ENCODE measurements around the gene FMNL3. TPM values are rescaled to one million over a fixed set of nuclear protein-coding genes. Genes with fewer than 3 reads are reported as not detected.

The FMNL3 gene
- total RNA-seq, 1 experiment from 2014 or later: 5.6 TPM

- no peaks in the 10 kb centered on the region for H3K4me1 ChIP-seq (replicated peaks; ENCODE audit: insufficient read depth)
- no peaks in the 10 kb centered on the region for H4K20me1 ChIP-seq (ENCODE audit: insufficient read depth)
- no peaks in the 10 kb centered on the region for H3K79me2 ChIP-seq (ENCODE audit: low read depth)
- no peaks in the 10 kb centered on the region for H3K9me3 ChIP-seq (ENCODE audit: insufficient read depth, low read depth)
- no peak overlapping the region for H3K4me3 ChIP-seq
- H3F3A ChIP-seq (ENCODE audit: insufficient read depth, low read depth): no peaks in the 10 kb centered on the region
- H3K27ac ChIP-seq: no peak overlapping the region
- H2AFZ ChIP-seq: no peak overlapping the region
- ChIA-PET CTCF (no interaction called here), POLR2A (ENCODE audit: unreplicated experiment) (no interaction called here)
- no peaks in the 10 kb centered on the region for H3K36me3 ChIP-seq (ENCODE audit: low read depth)
- intact Hi-C loops (cut with micrococcal nuclease; ENCODE audit: unreplicated experiment): no loop called here
- no peak for TF ChIP-seq CTCF (conservative IDR thresholded peaks at IDR 0.05)
- TF ChIP-seq EZH2 (IDR thresholded peaks at IDR 0.05; ENCODE audit: low read depth): no peak
- no TSS peak for BruUV-seq (replicated peaks)
- no peak for DNase-seq
- no peaks in the 10 kb centered on the region for H3K9me2 ChIP-seq (ENCODE audit: insufficient read depth)
- no peaks in the 10 kb centered on the region for H3K27me3 ChIP-seq (ENCODE audit: insufficient read depth, low read depth)
- no peak overlapping the region for H3K4me2 ChIP-seq
Measured at GRCh38 chr12:49692851-49693250, 14.4 kb downstream of the FMNL3 start.

- Histone ChIP-seq H3K4me2 (no peak overlapping the region), H3F3A (ENCODE audit: insufficient read depth, low read depth) (no peaks in the 10 kb centered on the region), H3K79me2 (ENCODE audit: low read depth) (no peaks in the 10 kb centered on the region), H3K9me3 (ENCODE audit: insufficient read depth, low read depth) (no peaks in the 10 kb centered on the region), H2AFZ (no peak overlapping the region), H3K4me1 (replicated peaks; ENCODE audit: insufficient read depth) (no peaks in the 10 kb centered on the region), H3K27ac (no peak overlapping the region), H3K27me3 (ENCODE audit: insufficient read depth, low read depth) (no peaks in the 10 kb centered on the region), H3K4me3 (no peak overlapping the region), H3K9me2 (ENCODE audit: insufficient read depth) (no peaks in the 10 kb centered on the region), H3K36me3 (ENCODE audit: low read depth) (no peaks in the 10 kb centered on the region), H4K20me1 (ENCODE audit: insufficient read depth) (no peaks in the 10 kb centered on the region)
- no peak for DNase-seq
- intact Hi-C loops (cut with micrococcal nuclease; ENCODE audit: unreplicated experiment): no loop called here
- CTCF ChIA-PET: no interaction called here
- POLR2A ChIA-PET (ENCODE audit: unreplicated experiment): interaction anchor here (0.6 kb wide), 1 partner anchor 9 kb away, joined by 7 read pairs; no protein-coding TSS in a partner anchor
- BruUV-seq (replicated peaks): no TSS peak
- TF ChIP-seq CTCF (conservative IDR thresholded peaks at IDR 0.05) (no peak), EZH2 (IDR thresholded peaks at IDR 0.05; ENCODE audit: low read depth) (no peak)
Measured at GRCh38 chr12:49689785-49690184, 17.4 kb downstream of the FMNL3 start.

GRCh38 chr12:49689237-49689636 is 18.0 kb downstream of the FMNL3 start:
- POLR2A ChIA-PET (ENCODE audit: unreplicated experiment): no interaction called here
- CTCF ChIA-PET: no interaction called here
- Histone ChIP-seq H3K27me3 (ENCODE audit: insufficient read depth, low read depth) (no peaks in the 10 kb centered on the region), H3K4me1 (replicated peaks; ENCODE audit: insufficient read depth) (no peaks in the 10 kb centered on the region), H3K4me2 (no peak overlapping the region), H3K27ac (no peak overlapping the region), H3K9me3 (ENCODE audit: insufficient read depth, low read depth) (no peaks in the 10 kb centered on the region), H2AFZ (no peak overlapping the region), H4K20me1 (ENCODE audit: insufficient read depth) (no peaks in the 10 kb centered on the region), H3K36me3 (ENCODE audit: low read depth) (no peaks in the 10 kb centered on the region), H3F3A (ENCODE audit: insufficient read depth, low read depth) (no peaks in the 10 kb centered on the region), H3K9me2 (ENCODE audit: insufficient read depth) (no peaks in the 10 kb centered on the region), H3K4me3 (no peak overlapping the region), H3K79me2 (ENCODE audit: low read depth) (no peaks in the 10 kb centered on the region)
- DNase-seq: no peak
- TF ChIP-seq CTCF (conservative IDR thresholded peaks at IDR 0.05) (no peak), EZH2 (IDR thresholded peaks at IDR 0.05; ENCODE audit: low read depth) (no peak)
- intact Hi-C loops (cut with micrococcal nuclease; ENCODE audit: unreplicated experiment): no loop called here
- BruUV-seq (replicated peaks): no TSS peak
